Kidney epithelial cell (primary cell): ENCODE results near the gene BNIP5. TPM values are rescaled to one million over a fixed set of nuclear protein-coding genes. Genes with fewer than 3 reads are reported as not detected.

Experiments
- DNase-seq: peaks from one replicate; pipeline ENCODE4 v3.0.0-alpha.2; 2010; ENCODE audit warnings: low read depth
- H3K27me3 ChIP-seq: 2 replicates; pipeline ENCODE4 v1.6.0; 2011; ENCODE audit warnings: low read length; ENCODE audit not compliant: control insufficient read depth, insufficient read depth
- H3K36me3 ChIP-seq: 2 replicates; pipeline ENCODE4 v1.5.1; 2011; ENCODE audit warnings: low read length; ENCODE audit not compliant: control insufficient read depth, insufficient read depth
- H3K4me3 ChIP-seq: 2 replicates; pipeline ENCODE4 v1.5.1; 2011; ENCODE audit warnings: low read depth, mild to moderate bottlenecking, control low read depth, low read length
- CTCF ChIP-seq: IDR thresholded peaks from 2 replicates; pipeline ENCODE4 v1.5.1; 2011; ENCODE audit warnings: mild to moderate bottlenecking, moderate library complexity, low read length, control low read depth, inconsistent platforms; ENCODE audit not compliant: insufficient read depth, poor library complexity, severe bottlenecking
- total RNA-seq: library from RNA; depleted of rRNA; stranded (reverse); fragments of >200 nt; gene quantifications from 2 replicates; pipeline ENCODE4 v1.2.3, GENCODE V29; 2015

BNIP5 gene
- total RNA-seq, 1 donor from 2014 or later = not detected

- no peaks in the 10 kb centered on the region for H3K27me3 ChIP-seq
- no peak for DNase-seq
- no peaks in the 10 kb centered on the region for H3K36me3 ChIP-seq
- H3K4me3 ChIP-seq = no peak overlapping the region
- no peak for TF ChIP-seq CTCF
Observed at GRCh38 chr6:36380166-36380565, 43.5 kb upstream of the BNIP5 start.

GRCh38 chr6:36378936-36379335 is 42.2 kb upstream of the BNIP5 start:
- no peak for TF ChIP-seq CTCF
- DNase-seq = no peak
- Histone ChIP-seq H3K27me3 (peaks cover 3% of the 10 kb centered on the region), H3K36me3 (no peaks in the 10 kb centered on the region), H3K4me3 (no peak overlapping the region)

- no peak for TF ChIP-seq CTCF
- Histone ChIP-seq H3K4me3 (no peak overlapping the region), H3K27me3 (peaks cover 6% of the 10 kb centered on the region), H3K36me3 (no peaks in the 10 kb centered on the region)
- DNase-seq = no peak
Observed at GRCh38 chr6:36378243-36378920, 41.7 kb upstream of the BNIP5 start.

- H3K36me3 ChIP-seq = no peaks in the 10 kb centered on the region
- peaks cover 6% of the 10 kb centered on the region for H3K27me3 ChIP-seq
- TF ChIP-seq CTCF = no peak
- no peak overlapping the region for H3K4me3 ChIP-seq
- no peak for DNase-seq
Observed at GRCh38 chr6:36377594-36377993, 40.9 kb upstream of the BNIP5 start.

- no peak for DNase-seq
- no peak for TF ChIP-seq CTCF
- no peak overlapping the region for H3K4me3 ChIP-seq
- no peaks in the 10 kb centered on the region for H3K36me3 ChIP-seq
- peaks cover 6% of the 10 kb centered on the region for H3K27me3 ChIP-seq
Observed at GRCh38 chr6:36376742-36377141, 40.1 kb upstream of the BNIP5 start.

- DNase-seq = no peak
- no peak for TF ChIP-seq CTCF
- H3K4me3 ChIP-seq = no peak overlapping the region
- H3K27me3 ChIP-seq = peaks cover 6% of the 10 kb centered on the region
- no peaks in the 10 kb centered on the region for H3K36me3 ChIP-seq
Observed at GRCh38 chr6:36376183-36376582, 39.5 kb upstream of the BNIP5 start.
